CD4-positive, alpha-beta T cell (primary cell): ENCODE measurements around the gene MRGPRD. TPM values are rescaled to one million over a fixed set of nuclear protein-coding genes. Genes with fewer than 3 reads are reported as not detected.

Source experiments
- ATAC-seq: fragments of 200-7000 bp; cut with Tn5 transposase; one replicate; pipeline ENCODE4 v1.10.0; 2022; ENCODE audit warnings: mild to moderate bottlenecking; ENCODE audit not compliant: poor library complexity
- CTCF ChIA-PET: fragments of 350-600 bp; sonication (Branson Sonifier 250); formaldehyde crosslinking; loops from one replicate; lab custom pipeline; 2021; ENCODE audit warnings: antibody characterized with exemption, inconsistent platforms; lab: Charles Lee
- POLR2A ChIA-PET: fragments of 350-600 bp; sonication (Branson Sonifier 250); formaldehyde crosslinking; loops from one replicate; lab custom pipeline; 2021; ENCODE audit warnings: antibody characterized with exemption, inconsistent platforms; lab: Charles Lee
- DNase-seq, 14 experiments: peaks; one replicate each; pipeline ENCODE4 v3.0.0-alpha.2; 2013 to 2020; ENCODE audit warnings: mixed read lengths in 2 of 14
- H3K27ac ChIP-seq, 2 donors: one replicate each; pipeline versions ENCODE4 v1.5.1 to v1.7.0; 2013; ENCODE audit warnings: low read length in 2 of 2, low read depth in 1 of 2, mild to moderate bottlenecking in 1 of 2
- H3K27me3 ChIP-seq, 2 experiments: 1 replicate in 1 of 2; 2 replicates in 1 of 2; pipeline versions ENCODE4 v1.6.1 to v1.7.0; 2013; ENCODE audit warnings: low read length in 2 of 2, control low read depth in 1 of 2, mild to moderate bottlenecking in 1 of 2, moderate library complexity in 1 of 2; ENCODE audit not compliant: insufficient read depth in 2 of 2, control insufficient read depth in 1 of 2
- H3K36me3 ChIP-seq: one replicate; pipeline ENCODE4 v1.6.1; 2013; ENCODE audit warnings: low read length, control low read depth; ENCODE audit not compliant: insufficient read depth
- H3K4me1 ChIP-seq: one replicate; pipeline ENCODE4 v1.6.1; 2013; ENCODE audit warnings: low read length, control low read depth; ENCODE audit not compliant: insufficient read depth
- H3K4me3 ChIP-seq: one replicate; pipeline ENCODE4 v1.5.1; 2013; ENCODE audit warnings: mild to moderate bottlenecking, low read length, moderate library complexity
- H3K9me3 ChIP-seq, 2 experiments: 1 replicate in 1 of 2; 2 replicates in 1 of 2; pipeline versions ENCODE4 v1.6.1 to v1.7.0; 2013; ENCODE audit warnings: low read length in 2 of 2, mild to moderate bottlenecking in 2 of 2, control low read depth in 1 of 2, moderate library complexity in 1 of 2; ENCODE audit not compliant: control insufficient read depth in 1 of 2, insufficient read depth in 1 of 2
- H3K27ac Mint-ChIP-seq: one replicate; pipeline ENCODE4 v1.8.0; 2020; ENCODE audit warnings: mixed read lengths
- H3K27me3 Mint-ChIP-seq: one replicate; pipeline ENCODE4 v1.8.0; 2021; ENCODE audit warnings: mixed read lengths
- H3K36me3 Mint-ChIP-seq: one replicate; pipeline ENCODE4 v1.8.0; 2021; ENCODE audit warnings: low read depth, mixed read lengths
- H3K4me1 Mint-ChIP-seq: one replicate; pipeline ENCODE4 v1.8.0; 2021; ENCODE audit warnings: low read depth, mixed read lengths
- H3K4me3 Mint-ChIP-seq: one replicate; pipeline ENCODE4 v1.8.0; 2020; ENCODE audit warnings: mild to moderate bottlenecking, mixed read lengths
- H3K9me3 Mint-ChIP-seq: one replicate; pipeline ENCODE4 v1.8.0; 2020; ENCODE audit warnings: mixed read lengths
- CTCF ChIP-seq: fragments of 200-600 bp; IDR thresholded peaks from one replicate; pipeline ENCODE4 v1.8.0; 2022; ENCODE audit warnings: antibody characterized with exemption, mild to moderate bottlenecking
- intact Hi-C, 2 experiments: fragments of 100-400 bp; cut with DNase I in 1 of 2; cut with micrococcal nuclease in 1 of 2; formaldehyde crosslinking; loops; one replicate each; pipeline versions ENCODE4 v1.15.1 to v1.9.0; 2023 to 2025; cut with DNase I, micrococcal nuclease
- total RNA-seq, 174 experiments: library from RNA in 2 of 174; stranded (reverse) in 2 of 174; gene quantifications; one replicate each; pipeline ENCODE4 v1.2.3 and lab custom pipeline; 2021 to 2026

MRGPRD gene
- total RNA-seq, 2 experiments from 2014 or later: not detected

GRCh38 chr11:68993546-68993945 is 12.8 kb upstream of the MRGPRD start:
- no peaks in the 10 kb centered on the region for H3K9me3 ChIP-seq
- intact Hi-C loops: no loop called here
- Mint-ChIP-seq H3K27me3 (peaks cover 26% of the 10 kb centered on the region), H3K27ac (no peak overlapping the region), H3K4me1 (no peaks in the 10 kb centered on the region), H3K36me3 (peaks cover under 1% of the 10 kb centered on the region), H3K4me3 (no peak overlapping the region), H3K9me3 (no peaks in the 10 kb centered on the region)
- H3K4me3 ChIP-seq: no peak overlapping the region
- no peak for ATAC-seq
- no peaks in the 10 kb centered on the region for H3K4me1 ChIP-seq
- CTCF ChIA-PET: no interaction called here
- peaks cover 3 to 4% of the 10 kb centered on the region in 2 experiments for H3K27me3 ChIP-seq
- no peak for TF ChIP-seq CTCF
- H3K36me3 ChIP-seq: no peaks in the 10 kb centered on the region
- POLR2A ChIA-PET: no interaction called here
- DNase-seq: no peak
- no peak overlapping the region for H3K27ac ChIP-seq

DNA sequence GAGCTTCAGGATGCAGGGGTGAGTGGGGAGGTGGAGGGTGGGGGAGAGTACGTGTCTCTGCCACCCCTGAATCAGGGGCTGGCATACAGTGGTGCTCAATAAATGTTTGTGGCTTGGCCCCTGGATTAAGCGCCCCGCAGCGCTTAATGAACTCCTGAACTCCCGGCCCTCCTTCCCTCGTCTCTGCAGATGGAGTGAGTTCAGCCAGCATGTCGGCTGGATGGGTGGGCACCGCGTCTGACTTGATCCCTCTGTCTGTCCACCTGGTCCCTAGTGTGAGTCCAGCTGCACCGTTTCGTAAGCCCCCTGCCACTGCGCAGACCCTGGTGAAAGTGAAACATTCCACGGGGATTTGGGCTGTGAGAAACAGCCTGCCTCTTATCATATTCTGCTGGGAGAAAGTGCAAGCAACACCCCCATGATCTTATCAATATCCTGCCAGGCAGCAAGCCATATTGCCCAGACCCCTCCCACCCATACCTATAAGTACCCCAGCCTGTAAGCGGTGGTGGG is 12.0 kb upstream of the MRGPRD start:
- Histone ChIP-seq H3K27me3 (peaks cover 3 to 4% of the 10 kb centered on the region in 2 experiments), H3K4me3 (no peak overlapping the region), H3K9me3 (no peaks in the 10 kb centered on the region), H3K4me1 (no peaks in the 10 kb centered on the region), H3K36me3 (no peaks in the 10 kb centered on the region), H3K27ac (no peak overlapping the region)
- ATAC-seq (no peak), DNase-seq (peak in 1 of 14 experiments; percentile 20)
- peaks cover 5% of the 10 kb centered on the region for H3K36me3 Mint-ChIP-seq
- no peak overlapping the region for H3K27ac Mint-ChIP-seq
- H3K27me3 Mint-ChIP-seq: peaks cover 32% of the 10 kb centered on the region
- no peaks in the 10 kb centered on the region for H3K9me3 Mint-ChIP-seq
- no peak for TF ChIP-seq CTCF
- H3K4me1 Mint-ChIP-seq: no peaks in the 10 kb centered on the region
- H3K4me3 Mint-ChIP-seq: no peak overlapping the region
- POLR2A ChIA-PET: no interaction called here
- intact Hi-C loops: no loop called here
- CTCF ChIA-PET: no interaction called here

- Mint-ChIP-seq H3K27me3 (peaks cover 46% of the 10 kb centered on the region), H3K36me3 (peaks cover 17% of the 10 kb centered on the region), H3K27ac (no peak overlapping the region), H3K4me1 (no peaks in the 10 kb centered on the region), H3K4me3 (no peak overlapping the region), H3K9me3 (peaks cover 7% of the 10 kb centered on the region)
- ChIA-PET CTCF (no interaction called here), POLR2A (no interaction called here)
- intact Hi-C loops: no loop called here
- Histone ChIP-seq H3K4me1 (no peaks in the 10 kb centered on the region), H3K9me3 (peaks cover 1 to 3% of the 10 kb centered on the region in 2 experiments), H3K36me3 (no peaks in the 10 kb centered on the region), H3K27ac (no peak overlapping the region), H3K4me3 (no peak overlapping the region), H3K27me3 (peaks cover 2 to 3% of the 10 kb centered on the region in 2 experiments)
- no peak for ATAC-seq
- no peak for TF ChIP-seq CTCF
- DNase-seq: peak in 1 of 14 experiments; percentile 14
These were observed 10.4 kb upstream of the MRGPRD start for GRCh38 chr11:68990995-68991780.
